ENCODE measurements around the gene PLXNA1.

The PLXNA1 gene

DNA sequence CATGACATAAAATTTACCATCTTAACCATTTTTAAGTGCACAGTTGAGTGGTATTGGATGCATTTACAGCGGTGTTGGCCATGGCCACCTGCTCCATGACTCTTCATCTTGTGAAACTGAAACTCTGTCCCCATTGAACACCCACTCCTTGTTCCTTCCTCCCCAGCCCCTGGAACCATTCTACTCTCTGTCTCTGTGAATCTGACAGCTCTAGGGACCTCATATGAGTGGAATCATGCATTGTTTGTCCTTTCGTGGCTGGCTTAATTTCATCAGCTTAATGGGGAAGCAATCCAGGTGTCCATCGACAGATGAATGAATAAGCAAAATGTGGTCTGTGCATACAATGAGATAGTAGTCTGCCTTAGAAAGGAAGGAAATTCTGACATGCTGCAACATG, 42.5 kb downstream of the PLXNA1 start:
- DNase-seq: no peak

DNA sequence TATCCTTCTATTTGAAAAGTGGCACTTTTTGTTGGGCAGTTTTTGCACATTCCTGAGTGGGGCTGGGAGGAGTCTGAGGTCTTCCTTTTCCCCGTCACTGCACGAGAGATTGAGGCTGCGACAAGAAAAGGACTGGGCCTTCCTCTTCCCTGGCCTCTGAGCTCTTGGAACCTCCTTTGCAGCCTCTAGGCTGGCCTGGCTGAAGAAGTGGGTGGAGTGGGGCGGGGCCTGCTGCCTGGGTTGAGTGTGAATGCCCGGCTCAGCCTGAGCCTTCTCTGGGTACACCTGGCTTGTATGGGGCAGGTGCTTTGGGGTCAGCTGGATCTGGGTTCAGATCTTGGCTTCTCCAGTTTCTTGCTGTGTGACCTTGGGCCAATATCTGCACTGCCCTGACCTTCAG, 43.1 kb downstream of the PLXNA1 start:
- DNase-seq: no peak

GRCh38 chr3:127026661-127027060, 43.7 kb downstream of the PLXNA1 start:
- DNase-seq: no peak

DNA sequence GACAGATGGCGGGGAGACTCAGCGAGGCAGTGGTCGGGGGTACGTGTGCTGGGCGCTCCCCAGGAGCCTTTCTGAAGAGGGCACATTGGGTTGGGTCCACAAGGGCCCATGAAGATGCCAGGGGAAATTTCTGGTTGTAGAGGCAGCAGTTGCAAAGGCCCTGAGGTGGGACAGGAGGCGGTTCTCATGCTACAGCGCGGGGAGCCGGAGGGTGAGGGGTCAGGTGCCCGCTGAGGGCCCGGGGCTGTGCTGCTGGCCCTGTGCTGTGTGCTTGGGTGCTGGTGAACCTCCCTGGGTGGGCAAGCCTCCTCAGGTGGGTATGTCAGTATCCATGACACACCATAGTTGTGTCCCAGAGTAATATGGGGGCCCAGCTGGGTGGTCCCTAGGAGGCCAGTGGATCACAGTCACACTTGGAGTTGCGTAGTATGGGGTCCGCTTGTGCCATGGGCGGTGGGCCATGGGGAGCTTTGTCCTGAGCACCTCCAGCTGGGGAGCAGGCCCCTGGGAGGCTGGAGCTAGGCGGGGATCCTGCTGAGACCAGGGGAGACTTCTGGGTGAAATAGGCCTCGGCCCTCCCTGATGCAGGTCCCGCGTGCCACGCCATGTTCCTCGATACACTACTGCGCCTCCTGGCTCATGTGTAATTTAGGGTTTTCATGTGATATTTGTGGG, 44.3 kb downstream of the PLXNA1 start:
- no peak for DNase-seq

- no peak for DNase-seq
Measured at GRCh38 chr3:127027811-127028548, 45.1 kb downstream of the PLXNA1 start.

DNA sequence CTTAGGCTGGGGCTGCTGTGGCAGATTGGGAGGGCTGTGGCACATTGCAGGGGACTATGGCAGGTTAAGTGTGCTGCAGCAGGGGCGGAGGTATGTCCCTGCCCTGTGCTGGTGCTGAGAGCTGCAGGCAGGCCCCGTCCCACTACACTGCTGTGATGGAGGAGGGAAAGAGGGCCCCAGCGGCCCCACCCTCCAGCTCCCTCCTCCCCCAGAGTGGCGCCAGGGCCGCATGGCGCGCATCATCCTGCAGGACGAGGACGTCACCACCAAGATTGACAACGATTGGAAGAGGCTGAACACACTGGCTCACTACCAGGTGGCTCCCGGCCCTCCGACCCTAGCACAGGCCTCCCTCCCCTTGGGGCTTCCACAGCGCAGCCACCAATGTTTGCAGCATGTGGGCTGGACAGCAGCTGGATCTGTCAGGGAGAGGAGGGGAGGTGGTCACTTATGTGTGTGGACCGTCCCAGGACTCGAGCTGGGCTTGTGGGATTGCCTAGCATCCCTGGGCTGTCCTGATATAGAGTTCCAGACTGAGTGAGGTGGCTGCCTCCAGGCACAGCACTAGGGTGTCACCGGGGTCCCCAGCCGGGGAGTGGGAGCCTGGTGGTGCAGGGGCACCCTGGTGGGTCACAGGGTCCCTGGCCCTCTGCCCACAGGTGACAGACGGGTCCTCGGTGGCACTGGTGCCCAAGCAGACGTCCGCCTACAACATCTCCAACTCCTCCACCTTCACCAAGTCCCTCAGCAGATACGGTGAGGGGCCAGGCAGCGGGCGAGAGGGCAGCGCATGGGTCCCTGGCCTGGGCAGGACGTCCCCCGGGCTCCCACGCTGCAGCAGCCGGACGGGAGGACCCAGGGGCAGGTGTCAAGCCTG, 46.1 kb downstream of the PLXNA1 start:
- DNase-seq: no peak

- DNase-seq: no peak
Measured at GRCh38 chr3:127029658-127030507, 47.0 kb downstream of the PLXNA1 start.

DNA sequence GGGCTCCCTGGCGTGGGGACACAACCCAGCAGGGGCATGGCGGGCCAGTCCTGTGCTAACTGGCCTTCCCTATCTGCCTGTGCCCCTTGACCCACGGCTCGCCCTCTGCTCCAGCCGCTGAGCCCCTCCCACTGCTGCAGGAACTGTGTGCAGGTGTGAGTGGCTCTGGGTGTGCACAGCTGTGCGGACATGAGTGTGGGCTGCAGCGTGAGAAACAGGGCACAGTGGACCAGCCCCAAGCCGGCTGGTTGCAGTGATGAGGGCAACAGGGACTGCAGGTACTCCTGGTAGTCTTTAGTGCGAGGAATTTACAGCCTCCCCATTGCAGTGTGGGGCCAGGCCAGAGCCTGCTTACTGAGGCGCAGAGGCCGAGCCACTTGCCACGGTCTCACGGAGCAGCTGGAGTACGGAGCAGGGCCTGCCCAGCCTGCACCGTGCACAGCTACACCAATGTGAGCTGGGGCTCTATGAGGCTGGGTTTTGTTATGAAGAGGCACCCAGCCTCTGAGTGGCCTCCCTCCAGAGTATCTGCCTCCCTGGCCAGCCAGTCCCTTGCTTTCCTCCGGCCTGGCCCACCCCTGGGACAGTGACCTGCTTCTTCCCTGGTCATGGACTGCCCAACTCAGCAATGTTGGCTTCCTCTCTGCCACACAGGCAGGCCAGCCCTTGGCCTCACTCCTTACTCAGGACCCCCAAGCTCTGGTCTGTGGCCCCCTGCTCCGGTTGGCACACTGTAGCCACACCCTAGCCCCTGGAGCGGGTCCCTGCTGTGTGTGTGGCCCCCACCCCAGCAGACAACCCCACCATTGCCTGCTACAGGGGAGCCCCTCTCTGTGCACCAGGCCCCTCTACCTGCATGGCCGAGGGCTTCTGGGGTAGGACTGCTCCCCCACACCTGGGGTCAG, 47.8 kb downstream of the PLXNA1 start:
- no peak for DNase-seq

DNA sequence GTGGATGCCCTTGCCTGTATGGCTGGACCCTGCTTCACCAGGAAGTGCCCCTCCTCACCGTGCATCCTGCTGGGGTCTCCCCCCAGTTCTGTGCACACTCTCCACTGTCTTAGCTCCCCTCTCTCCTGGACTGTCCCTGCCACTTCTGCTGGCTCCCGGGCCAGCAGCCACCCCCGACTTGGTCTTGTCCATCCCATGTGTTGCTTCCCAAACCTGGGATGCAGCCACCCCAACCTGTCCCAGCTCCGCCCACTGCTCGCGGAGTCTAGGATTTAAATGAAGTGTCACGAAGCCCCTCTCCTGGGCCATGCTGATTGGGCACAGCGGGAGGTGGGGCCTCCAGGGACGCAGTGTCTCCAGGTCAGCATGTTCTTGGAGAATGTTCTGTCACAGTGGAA, 48.5 kb downstream of the PLXNA1 start:
- no peak for DNase-seq

- DNase-seq: no peak
Measured at GRCh38 chr3:127031845-127032244, 48.9 kb downstream of the PLXNA1 start.

- DNase-seq: no peak
Measured at GRCh38 chr3:127032296-127032990, 49.5 kb downstream of the PLXNA1 start.

All from NCI-H524 (cell line).